ENCODE measurements around the gene RABL2A. TPM values are rescaled to one million over a fixed set of nuclear protein-coding genes. Genes with fewer than 3 reads are reported as not detected.
"Not testable (repeated sequence)": the region's sequence is repeated elsewhere in the genome, so short reads cannot be mapped to it uniquely, and the experiment has no call there.

Gene RABL2A
- total RNA-seq, 2 donors from 2014 or later = 5.8 to 7.7 TPM

DNA sequence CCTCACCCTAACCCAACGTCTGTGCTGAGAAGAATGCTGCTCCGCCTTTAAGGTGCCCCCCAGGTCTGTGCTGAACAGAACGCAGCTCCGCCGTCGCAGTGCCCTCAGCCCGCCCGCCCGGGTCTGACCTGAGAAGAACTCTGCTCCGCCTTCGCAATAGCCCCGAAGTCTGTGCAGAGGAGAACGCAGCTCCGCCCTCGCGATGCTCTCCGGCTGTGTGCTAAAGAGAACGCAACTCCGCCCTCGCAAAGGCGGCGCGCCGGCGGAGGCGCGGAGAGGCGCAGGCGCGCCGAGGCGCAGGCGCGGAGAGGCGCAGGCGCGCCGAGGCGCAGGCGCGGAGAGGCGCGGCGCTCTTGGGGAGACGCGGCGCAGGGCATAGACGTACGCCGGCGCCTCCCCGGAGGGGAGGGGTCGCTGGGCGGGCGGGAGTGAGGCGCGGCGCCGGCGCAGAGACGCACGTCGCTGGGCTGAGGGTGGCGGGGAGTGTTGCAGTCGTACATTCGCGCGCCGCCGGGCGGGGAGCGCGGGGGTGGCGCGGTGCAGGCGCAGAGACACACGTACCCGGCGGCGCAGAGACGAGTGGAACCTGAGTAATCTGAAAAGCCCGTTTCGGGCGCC is 23.5 kb upstream of the RABL2A start:
- DNase-seq = peak; percentile 88

DNA sequence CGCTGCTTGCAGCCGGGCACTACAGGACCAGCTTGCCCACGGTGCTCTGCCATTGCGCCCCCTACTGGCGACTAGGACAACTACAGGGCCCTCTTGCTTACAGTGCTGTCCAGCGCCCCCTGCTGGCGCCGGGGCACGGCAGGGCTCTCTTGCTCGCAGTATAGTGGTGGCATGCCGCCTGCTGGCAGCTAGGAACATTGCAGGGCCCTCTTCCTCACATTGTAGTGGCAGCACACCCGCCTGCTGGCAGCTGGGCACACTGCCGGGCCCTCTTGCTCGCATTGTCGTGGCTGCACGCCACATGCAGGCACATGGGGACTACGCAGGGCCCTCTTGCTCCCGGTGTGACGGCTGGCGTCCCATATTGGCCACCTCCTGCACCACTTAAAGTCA is 23.0 kb upstream of the RABL2A start:
- intact Hi-C loops (cut with DNase I); ATAC-seq: not testable (repeated sequence)
- peak; percentile 93 for DNase-seq

More for the DNA sequence above, 23.5 kb upstream of the RABL2A start:
- intact Hi-C loops (cut with DNase I) = not testable (repeated sequence)
- ATAC-seq = peak; percentile 97 to 99

DNA sequence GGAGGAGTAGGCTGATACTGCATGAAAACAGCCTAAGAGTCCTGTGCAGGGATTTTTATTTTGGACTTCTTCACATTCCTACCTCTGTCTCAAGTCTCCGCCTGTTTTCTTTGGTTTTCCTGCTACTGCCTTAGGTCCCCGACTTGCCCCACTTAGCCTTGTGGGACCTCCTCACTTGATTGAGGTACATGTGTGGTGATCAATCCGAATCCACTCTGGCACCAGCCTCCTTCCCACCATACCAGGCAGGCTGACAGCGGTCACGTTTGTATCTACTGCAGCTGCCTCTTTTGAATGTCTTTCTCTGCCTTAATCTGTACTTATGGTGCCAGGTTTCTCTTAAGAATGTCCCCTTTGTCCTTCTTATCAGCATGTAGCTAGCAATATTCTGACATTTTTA is 22.4 kb upstream of the RABL2A start:
- ATAC-seq; DNase-seq; intact Hi-C loops (cut with DNase I): not testable (repeated sequence)

DNA sequence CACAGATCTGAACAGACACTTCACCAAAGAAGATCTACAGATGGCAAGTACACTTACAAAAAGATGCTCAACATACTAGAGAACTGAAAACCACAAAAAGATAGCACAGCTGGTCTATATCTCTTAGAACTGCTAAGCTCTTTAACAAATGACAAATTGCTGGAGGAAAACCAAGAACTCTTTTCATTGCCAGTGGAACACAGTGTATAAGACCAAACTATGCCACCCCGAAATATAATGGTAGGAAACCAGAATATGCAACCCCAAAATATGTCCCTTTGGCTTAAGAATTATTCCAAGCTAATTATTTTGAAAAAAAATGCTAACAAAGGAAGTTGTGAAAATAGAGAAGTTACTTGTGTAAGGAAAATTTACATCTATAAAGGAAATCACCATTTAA is 21.0 kb upstream of the RABL2A start:
- intact Hi-C loops (cut with DNase I); DNase-seq; ATAC-seq: not testable (repeated sequence)

DNA sequence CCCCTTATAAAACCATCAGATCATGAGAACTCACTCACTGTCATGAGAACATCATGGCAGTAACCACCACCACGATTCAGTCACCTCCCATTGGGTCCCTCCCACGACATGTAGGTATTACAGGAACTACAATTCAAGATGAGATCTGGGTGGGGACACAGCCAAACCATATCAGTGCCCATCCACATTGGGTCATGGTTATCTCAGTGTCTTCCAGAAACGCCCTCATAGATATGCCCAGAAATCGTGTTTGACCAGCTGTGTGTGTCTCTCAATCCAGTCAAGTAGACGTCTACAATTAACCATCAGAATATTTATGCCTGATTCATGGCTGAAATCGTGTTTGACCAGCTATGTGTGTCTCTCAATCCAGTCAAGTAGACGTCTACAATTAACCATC is 17.2 kb upstream of the RABL2A start:
- intact Hi-C loops (cut with DNase I); DNase-seq; ATAC-seq: not testable (repeated sequence)

DNA sequence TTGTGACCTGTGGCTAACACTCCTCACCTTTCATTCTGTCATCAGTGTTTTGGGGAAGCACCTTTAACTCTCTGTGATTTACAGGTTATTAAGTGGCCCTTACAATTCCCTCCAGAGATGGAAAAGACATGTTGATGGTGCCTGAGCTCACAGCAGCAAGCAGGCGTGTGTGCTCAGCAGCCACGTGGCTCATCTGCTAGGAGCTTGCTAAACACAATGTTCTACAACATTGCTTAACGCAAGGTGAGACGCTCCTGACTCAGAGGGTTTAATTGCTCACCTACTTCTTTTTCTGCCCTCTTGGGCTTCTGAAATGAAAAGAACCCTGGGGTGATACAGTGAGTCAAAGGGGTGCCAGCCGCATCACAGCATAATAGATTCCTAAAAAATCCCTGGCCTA is 6.1 kb upstream of the RABL2A start:
- ATAC-seq; DNase-seq; intact Hi-C loops (cut with DNase I): not testable (repeated sequence)

DNA sequence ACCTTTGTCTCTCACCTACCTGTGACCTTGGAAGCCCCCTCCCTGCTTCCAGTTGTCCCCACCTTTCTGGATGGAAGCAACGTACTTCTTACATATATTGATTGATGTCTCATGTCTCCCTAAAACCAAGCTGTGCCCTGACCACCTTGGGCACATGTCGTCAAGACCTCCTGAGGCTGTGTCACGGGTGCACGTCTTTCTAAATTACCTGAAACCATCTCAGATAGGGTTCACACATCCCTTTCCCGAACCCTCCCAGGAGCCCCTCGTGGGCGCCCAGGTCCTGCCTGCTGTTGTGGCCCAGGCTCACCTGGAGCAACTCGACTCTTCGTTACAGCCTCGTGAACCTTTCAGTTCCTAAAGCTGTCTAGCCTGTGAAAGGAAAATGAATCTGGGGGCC is 1.2 kb upstream of the RABL2A start:
- DNase-seq; intact Hi-C loops (cut with DNase I); ATAC-seq: not testable (repeated sequence)

DNA sequence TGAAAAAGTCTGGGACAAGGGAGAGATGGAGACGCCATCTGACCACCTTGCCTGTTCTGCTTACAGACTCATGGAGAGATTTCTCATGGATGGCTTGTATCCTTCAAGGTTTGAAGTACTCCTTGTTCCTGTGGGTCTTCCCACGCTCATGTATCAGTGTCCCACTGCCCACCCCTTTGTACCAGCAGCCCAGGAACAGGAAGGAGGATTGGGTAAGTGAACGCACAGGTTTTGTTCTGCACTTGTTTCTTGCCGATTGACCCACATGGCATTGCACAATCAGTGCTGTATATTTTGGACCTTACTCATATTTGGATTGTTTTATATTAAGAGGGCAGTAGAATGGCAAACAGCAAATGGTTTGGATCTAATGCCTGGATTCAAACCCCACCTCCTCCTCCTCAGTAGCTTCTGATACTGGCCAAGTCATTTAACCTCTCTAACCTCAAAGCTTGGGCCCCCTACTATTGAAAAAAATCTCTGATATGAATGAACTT is 5.8 kb downstream of the RABL2A start:
- DNase-seq; ATAC-seq; intact Hi-C loops (cut with DNase I): not testable (repeated sequence)

DNA sequence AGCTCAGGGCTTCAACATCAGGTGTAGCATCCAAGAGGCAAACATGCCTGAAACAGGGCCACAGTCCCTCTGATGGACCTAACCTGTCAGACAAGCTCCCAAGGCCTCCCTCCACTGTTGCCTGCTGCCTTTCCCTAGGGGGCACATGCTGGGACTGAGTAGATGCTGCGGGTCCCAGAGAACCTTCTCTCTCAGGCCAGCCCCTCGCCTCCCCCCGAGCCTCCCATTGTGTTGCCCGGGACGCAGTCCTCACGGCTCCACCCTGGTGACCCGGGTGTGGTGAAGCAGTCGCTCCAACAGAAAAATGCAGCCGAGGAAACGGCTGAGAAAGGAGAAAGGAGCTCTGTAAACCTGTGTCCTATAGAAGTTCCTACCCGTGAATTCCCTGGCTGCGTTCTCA is 8.3 kb downstream of the RABL2A start:
- ATAC-seq; DNase-seq; intact Hi-C loops (cut with DNase I): not testable (repeated sequence)

DNA sequence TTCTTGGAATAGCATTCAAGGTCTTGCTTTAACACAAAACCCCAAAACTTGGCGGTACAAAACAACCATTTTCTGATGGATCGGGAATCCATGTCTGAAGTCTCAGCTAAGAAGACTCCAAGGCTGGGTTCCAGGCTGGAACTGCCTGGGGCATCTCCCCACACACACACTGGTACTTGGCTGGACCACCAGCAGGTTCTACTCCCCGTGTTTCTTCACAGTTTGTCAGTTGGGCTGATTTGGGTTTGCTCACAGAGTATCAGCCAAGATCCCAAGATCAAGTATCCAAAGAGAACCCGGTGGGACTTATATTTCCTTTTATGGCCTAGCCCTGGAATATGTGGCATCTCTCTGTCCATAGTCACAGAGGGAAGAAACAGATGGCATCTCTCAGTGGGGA is 9.2 kb downstream of the RABL2A start:
- intact Hi-C loops (cut with DNase I); DNase-seq; ATAC-seq: not testable (repeated sequence)

DNA sequence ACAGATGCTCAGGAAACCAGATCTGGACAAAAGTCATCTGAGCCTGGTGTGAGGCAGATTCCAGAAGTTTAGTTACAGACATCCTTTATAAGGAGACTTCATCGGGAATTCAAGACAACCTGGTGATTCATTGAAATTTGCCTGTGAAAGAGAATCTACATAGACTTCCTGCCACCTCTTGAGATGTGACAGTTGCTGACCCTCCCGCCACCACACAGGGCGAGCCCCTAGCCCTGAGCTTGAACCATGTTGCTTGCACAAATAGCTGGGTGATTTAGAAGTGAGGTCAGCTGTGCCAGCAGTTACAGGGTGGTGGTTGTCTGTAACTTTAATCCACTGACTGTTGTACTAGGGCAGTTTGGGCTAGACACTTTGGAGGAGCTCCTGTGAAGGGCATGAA is 11.0 kb downstream of the RABL2A start:
- DNase-seq; ATAC-seq; intact Hi-C loops (cut with DNase I): not testable (repeated sequence)

DNA sequence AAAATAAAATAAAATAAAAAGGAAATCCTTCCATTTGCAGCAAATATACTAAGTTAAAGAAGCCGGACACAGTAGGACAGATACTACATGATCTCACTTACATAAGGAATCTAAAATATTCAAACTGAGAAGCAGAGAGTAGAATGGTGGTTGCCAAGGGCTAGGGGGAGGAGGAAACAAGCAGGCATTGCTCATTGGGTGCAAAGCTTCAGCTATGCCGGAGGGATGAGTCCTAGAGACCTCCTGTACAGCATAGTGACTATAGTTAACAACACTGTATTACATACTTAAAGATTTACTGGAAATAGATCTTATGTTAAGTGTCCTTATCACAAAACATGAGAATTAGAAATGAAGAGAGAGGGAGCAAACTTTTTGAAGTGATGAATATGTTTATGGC is 19.2 kb downstream of the RABL2A start:
- DNase-seq; ATAC-seq; intact Hi-C loops (cut with DNase I): not testable (repeated sequence)

DNA sequence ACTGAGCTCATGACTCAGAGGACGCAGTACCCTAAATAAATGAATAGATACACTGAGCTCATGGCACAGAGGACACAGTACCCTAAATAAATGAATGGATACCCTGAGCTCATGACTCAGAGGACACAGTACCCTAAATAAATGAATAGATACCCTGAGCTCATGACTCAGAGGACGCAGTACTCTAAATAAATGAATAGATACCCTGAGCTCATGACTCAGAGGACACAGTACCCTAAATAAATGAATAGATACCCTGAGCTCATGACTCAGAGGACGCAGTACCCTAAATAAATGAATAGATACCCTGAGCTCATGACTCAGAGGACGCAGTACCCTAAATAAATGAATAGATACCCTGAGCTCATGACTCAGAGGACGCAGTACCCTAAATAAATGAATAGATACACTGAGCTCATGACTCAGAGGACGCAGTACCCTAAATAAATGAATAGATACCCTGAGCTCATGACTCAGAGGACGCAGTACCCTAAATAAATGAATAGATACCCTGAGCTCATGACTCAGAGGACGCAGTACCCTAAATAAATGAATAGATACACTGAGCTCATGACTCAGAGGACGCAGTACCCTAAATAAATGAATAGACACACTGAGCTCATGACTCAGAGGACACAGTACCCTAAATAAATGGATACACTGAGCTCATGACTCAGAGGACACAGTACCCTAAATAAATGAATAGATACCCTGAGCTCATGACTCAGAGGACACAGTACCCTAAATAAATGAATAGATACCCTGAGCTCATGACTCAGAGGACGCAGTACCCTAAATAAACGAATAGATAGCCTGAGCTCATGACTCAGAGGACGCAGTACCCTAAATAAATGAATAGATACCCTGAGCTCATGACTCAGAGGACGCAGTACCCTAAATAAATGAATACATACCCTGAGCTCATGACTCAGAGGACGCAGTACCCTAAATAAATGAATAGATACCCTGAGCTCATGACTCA is 24.1 kb downstream of the RABL2A start:
- DNase-seq; ATAC-seq; intact Hi-C loops (cut with DNase I): not testable (repeated sequence)

DNA sequence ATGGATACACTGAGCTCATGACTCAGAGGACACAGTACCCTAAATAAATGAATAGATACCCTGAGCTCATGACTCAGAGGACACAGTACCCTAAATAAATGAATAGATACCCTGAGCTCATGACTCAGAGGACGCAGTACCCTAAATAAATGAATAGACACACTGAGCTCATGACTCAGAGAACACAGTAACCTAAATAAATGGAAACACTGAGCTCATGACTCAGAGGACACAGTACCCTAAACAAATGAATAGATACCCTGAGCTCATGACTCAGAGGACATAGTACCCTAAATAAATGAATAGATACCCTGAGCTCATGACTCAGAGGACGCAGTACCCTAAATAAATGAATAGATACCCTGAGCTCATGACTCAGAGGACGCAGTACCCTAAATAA is 25.5 kb downstream of the RABL2A start:
- intact Hi-C loops (cut with DNase I); DNase-seq; ATAC-seq: not testable (repeated sequence)

DNA sequence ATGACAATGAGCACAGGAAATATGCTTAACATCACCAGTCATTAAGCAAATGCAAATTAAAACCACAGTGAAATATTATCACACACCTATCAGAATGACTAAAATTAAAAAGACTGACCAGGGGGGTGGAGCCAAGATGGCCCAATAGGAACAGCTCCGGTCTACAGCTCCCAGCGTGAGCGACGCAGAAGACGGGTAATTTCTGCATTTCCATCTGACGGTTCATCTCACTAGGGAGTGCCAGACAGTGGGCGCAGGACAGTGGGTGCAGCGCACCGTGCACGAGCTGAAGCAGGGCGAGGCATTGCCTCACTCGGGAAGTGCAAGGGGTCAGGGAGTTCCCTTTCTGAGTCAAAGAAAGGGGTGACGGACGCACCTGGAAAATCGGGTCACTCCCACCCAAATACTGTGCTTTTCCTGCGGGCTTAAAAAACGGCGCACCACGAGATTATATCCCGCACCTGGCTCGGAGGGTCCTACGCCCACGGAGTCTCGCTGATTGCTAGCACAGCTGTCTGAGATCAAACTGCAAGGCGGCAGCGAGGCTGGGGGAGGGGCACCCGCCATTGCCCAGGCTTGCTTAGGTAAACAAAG is 29.1 kb downstream of the RABL2A start:
- intact Hi-C loops (cut with DNase I); ATAC-seq; DNase-seq: not testable (repeated sequence)

DNA sequence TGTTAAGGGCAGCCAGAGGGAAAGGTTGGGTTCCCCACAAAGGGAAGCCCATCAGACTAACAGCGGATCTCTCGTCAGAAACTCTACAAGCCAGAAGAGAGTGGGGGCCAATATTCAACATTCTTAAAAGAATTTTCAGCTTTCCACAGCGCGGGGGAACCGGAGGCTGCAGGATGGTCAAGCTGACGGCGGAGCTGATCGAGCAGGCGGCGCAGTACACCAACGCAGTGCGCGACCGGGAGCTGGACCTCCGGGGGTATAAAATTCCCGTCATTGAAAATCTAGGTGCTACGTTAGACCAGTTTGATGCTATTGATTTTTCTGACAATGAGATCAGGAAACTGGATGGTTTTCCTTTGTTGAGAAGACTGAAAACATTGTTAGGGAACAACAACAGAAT is 30.7 kb downstream of the RABL2A start:
- ATAC-seq; DNase-seq; intact Hi-C loops (cut with DNase I): not testable (repeated sequence)

DNA sequence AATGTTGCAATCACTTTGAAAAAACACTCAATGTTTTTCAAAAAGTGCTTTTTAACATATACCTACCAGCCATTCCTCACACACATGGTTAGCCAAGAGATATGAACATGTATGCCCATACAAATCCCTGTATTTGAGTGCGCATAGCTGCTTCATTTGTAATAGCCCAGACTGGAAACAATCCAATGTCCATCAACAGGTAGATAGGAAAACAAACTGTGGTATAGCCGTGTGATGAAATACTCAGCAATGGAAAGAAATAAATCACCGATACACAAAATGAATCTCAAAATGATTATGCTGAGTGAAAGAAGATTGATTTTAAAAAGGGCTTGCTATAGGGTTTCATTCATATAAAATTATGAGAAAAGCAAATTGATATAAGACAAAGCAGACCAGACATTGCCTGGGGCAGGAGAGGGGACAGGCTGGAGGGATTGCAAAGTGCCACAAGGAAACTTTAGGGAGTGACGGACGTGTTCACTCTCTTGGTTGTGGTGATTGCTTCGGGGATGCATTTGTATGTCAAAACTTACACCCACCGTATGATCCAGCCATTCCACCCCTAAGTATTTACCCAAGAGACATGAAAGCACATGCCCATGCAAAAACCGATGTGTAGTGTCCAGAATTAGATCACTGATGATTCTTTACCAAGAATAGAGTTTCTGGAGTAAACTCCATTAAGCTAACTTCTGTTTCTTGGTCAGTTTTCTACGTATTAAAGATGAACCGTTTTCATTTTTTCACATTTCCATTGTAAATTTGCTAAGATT is 36.4 kb downstream of the RABL2A start:
- DNase-seq; ATAC-seq; intact Hi-C loops (cut with DNase I): not testable (repeated sequence)

DNA sequence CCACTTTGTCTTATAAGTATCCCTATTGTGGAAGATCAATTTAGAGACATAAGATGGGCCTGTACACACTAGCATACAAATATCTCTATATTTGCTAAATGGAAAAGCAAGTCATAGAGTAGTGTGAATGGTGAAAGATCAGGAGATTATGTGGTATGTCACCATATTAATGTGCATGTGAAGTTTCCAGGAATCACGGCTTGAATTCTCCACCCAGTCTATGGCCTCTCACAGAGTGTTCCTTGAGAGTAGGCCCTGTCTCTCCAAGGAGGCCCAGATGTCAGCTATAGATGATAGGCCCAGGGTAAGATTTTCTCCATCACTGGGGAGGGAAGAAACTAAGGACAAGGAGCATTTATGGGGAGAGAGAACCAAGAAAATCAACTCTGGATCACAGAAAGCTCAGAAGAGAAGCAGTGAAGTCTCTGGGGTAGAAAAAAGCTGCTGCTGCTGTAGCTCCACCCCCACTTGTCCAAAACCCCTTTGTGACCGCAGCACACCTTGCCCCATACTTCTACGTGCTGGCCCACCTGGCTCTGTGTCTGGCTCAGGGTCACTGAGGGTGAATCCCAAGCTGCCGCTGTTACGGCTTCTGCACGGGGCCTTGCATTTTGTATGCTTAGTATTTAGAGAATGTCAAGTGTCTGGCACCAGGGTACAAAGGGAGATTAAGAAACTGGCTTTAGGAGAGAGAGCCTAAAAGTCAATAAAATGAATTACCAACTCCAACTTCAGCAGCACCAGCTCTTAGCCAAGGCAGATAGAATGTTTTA is 37.9 kb downstream of the RABL2A start:
- peak in 1 of 2 donors; percentile 18 for ATAC-seq
- DNase-seq; intact Hi-C loops (cut with DNase I): not testable (repeated sequence)

Measured in left cardiac atrium (tissue), 4 donors.